ENCODE data around the gene LINGO4.

Gene LINGO4

GRCh38 chr1:151840421-151840820 lies 35.2 kb upstream of the LINGO4 start:
- TF ChIP-seq JUND (IDR thresholded peaks at IDR 0.05; ENCODE audit: low read depth), result no peak
- no peak for DNase-seq (ENCODE audit: low read depth in 1 of 2, low spot score in 1 of 2)
- in situ Hi-C loops (cut with HindIII; ENCODE audit: low pct_unique_long_range_greater_than_20kb, low sequenced_read_pairs), result no loop called here

DNA sequence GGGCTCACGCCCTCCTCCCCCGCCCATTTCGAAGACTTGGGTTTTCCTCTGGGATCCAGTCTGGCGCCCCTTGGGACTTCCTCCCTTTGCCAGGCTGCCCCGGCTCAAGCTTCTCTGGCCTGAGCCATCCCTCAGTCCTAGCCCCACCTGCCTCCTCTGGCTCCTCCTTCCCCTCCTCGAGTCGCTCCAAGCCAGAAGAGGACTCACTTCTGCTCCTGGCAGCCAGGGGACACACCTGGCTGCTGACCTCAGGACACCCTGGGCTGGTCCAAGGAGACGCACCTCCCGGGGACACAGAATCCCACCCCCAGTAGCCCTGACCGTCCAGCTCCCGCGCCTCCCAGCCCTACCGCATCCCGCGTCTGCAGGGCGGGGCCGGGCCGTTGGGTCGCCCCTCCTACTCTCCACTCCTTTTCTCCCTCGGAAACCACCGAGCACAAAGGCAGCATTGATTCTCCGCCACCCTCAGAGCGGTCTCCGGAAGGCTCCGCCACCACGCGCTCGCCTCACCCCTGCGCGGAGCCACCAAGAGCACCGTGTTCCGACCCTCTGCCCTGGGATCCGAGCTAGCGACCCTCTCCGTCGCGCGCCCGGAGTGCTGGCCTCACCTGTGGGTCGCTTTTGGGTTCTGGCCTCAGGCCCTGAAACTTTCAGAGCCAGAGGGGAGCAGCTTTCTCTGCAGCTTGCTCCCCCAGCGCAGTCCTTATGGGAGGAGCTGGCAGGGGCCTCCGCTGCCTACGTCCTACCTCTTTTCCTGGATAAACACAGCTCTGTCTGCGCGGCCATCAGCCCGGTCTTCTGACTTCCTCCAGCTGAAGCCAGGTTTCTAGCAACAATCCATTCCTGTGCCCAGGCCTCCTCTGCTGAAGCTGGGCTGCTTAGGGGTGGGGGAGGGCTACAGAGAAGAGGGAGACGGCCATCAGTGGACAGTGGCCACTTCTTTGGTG lies 34.5 kb upstream of the LINGO4 start, which contains the start of gene C2CD4D:
C2CD4D (minus strand) TSS at position 364 of the 947 bp plus-strand sequence. CDS start 831 bp downstream, outside the sequence.
- DNase-seq (ENCODE audit: low read depth in 1 of 2, low spot score in 1 of 2), result peak; percentile 95 to 97
- in situ Hi-C loops (cut with HindIII; ENCODE audit: low pct_unique_long_range_greater_than_20kb, low sequenced_read_pairs), result no loop called here
- no peak for TF ChIP-seq JUND (IDR thresholded peaks at IDR 0.05; ENCODE audit: low read depth)

DNA sequence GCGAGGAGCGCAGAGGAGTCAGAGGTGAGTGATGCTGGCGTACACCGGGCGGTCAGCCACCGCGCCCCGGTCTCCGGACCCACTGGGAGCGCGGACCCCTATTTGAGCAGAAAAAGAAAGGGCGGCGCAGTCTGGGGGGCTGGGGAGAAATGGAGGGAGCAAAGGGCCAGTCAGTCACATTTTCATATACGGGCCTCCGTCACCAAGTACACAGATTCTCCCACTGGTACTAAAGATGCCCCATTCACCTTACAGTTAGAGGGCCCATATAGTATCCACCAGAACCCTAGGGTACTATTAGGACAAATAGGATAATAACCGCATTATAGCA lies 33.8 kb upstream of the LINGO4 start:
- TF ChIP-seq JUND (IDR thresholded peaks at IDR 0.05; ENCODE audit: low read depth), result no peak
- in situ Hi-C loops (cut with HindIII; ENCODE audit: low pct_unique_long_range_greater_than_20kb, low sequenced_read_pairs), result no loop called here
- no peak for DNase-seq (ENCODE audit: low read depth in 1 of 2, low spot score in 1 of 2)

- in situ Hi-C loops (cut with HindIII; ENCODE audit: low pct_unique_long_range_greater_than_20kb, low sequenced_read_pairs), result no loop called here
- DNase-seq (ENCODE audit: low read depth in 1 of 2, low spot score in 1 of 2), result no peak
Measured at GRCh38 chr1:151838222-151839081, 33.2 kb upstream of the LINGO4 start.

DNA sequence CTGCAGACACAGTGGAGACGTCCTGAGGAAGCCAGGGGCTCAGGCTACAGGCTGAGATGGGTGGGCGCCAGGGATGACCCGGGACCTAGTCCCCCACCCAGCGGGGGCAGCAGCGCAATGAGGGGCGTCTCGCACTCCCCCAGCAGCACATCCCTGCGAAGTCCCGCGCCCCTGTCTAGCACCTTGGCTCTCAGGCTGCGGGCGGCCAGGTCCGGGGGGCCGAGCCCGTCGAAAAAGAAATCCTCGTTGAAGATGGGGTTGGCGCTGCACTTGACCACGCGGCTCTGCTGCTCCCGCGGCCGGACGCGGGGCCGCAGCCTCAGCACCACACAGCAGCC lies 32.6 kb upstream of the LINGO4 start:
- TF ChIP-seq JUND (IDR thresholded peaks at IDR 0.05; ENCODE audit: low read depth), result no peak
- in situ Hi-C loops (cut with HindIII; ENCODE audit: low pct_unique_long_range_greater_than_20kb, low sequenced_read_pairs), result no loop called here
- DNase-seq (ENCODE audit: low read depth in 1 of 2, low spot score in 1 of 2), result no peak

More at GRCh38 chr1:151838222-151839081, 33.2 kb upstream of the LINGO4 start:
- TF ChIP-seq JUND (IDR thresholded peaks at IDR 0.05; ENCODE audit: low read depth), result no peak

- TF ChIP-seq JUND (IDR thresholded peaks at IDR 0.05; ENCODE audit: low read depth), result no peak
- no peak for DNase-seq (ENCODE audit: low read depth in 1 of 2, low spot score in 1 of 2)
- in situ Hi-C loops (cut with HindIII; ENCODE audit: low pct_unique_long_range_greater_than_20kb, low sequenced_read_pairs), result no loop called here
Measured at GRCh38 chr1:151837197-151837596, 32.0 kb upstream of the LINGO4 start.

DNA sequence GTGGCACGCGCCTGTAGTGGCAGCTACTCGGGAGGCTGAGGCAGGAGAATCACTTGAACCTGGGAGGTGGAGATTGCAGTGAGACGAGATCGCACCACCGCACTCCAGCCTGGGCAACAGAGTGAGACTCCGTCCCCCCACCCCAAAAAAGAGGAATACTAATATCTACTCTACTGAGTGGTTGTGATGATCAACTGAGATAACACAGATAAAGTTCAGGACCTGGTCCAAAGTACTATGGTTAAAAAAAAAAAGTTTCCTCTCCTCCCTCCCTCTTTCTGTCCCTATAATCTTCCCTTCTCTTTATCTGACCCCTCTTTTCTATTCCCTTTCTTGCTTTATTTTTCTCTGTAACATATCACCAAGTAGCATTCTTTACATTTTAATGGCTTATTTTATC lies 30.4 kb upstream of the LINGO4 start:
- no peak for DNase-seq (ENCODE audit: low read depth in 1 of 2, low spot score in 1 of 2)
- in situ Hi-C loops (cut with HindIII; ENCODE audit: low pct_unique_long_range_greater_than_20kb, low sequenced_read_pairs), result no loop called here
- no peak for TF ChIP-seq JUND (IDR thresholded peaks at IDR 0.05; ENCODE audit: low read depth)

DNA sequence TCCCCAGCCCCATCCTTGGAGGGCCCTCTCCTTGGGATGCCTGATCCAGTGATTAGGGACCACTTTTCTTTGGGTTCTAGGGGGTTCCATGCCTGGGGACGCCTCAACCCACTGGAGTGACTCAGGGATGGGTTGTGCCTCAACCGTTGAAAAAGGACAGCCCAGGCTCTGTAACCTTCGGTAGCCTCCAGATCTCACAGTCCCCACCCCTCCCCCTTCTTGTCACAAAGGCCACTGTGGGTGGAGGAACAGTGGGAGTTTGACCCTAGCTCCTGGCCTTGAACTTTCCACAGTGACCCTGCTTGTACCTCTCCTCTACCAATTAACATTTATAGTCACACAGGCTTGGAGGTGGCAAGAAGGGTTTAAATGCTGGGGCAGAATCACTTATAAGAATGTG lies 29.0 kb upstream of the LINGO4 start:
- in situ Hi-C loops (cut with HindIII; ENCODE audit: low pct_unique_long_range_greater_than_20kb, low sequenced_read_pairs), result no loop called here
- TF ChIP-seq JUND (IDR thresholded peaks at IDR 0.05; ENCODE audit: low read depth), result no peak
- DNase-seq (ENCODE audit: low read depth in 1 of 2, low spot score in 1 of 2), result no peak

- no peak for DNase-seq (ENCODE audit: low read depth in 1 of 2, low spot score in 1 of 2)
- no peak for TF ChIP-seq JUND (IDR thresholded peaks at IDR 0.05; ENCODE audit: low read depth)
- in situ Hi-C loops (cut with HindIII; ENCODE audit: low pct_unique_long_range_greater_than_20kb, low sequenced_read_pairs), result no loop called here
Measured at GRCh38 chr1:151833172-151833900, 28.1 kb upstream of the LINGO4 start.

DNA sequence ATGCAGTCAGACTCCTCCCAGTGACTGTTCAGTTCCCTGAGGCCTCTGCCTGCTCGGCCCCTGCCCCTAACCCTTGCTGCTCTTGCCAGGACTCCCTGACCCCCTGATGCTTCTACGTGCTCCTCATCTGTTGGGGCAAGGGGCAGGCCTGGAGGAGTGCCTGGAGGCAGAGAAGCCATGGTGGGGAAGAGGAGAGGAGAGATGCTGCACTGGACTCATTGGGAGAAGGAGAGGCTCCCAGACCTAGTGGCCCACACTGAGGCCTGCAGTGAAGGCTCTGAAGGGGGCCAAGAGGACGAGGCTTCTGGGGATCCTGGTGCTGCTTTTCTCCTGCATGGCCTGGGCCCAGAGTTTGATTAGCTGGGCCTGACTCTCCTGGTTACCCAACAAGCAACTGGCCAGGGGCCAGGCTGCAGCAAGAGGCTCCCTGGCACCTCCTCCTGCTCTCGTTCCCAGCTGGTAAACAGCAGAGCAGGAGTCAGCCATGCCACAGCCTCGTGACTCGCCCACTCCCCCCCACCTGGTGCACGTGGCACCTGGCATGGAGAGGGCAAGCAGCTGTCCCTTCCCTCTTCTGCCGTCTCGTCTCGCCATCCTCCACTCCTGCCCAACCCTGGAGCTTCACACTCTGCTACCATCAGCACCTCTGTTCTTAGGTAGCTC lies 27.2 kb upstream of the LINGO4 start:
- in situ Hi-C loops (cut with HindIII; ENCODE audit: low pct_unique_long_range_greater_than_20kb, low sequenced_read_pairs), result no loop called here
- DNase-seq (ENCODE audit: low read depth in 1 of 2, low spot score in 1 of 2), result peak; percentile 88 to 98
- TF ChIP-seq JUND (IDR thresholded peaks at IDR 0.05; ENCODE audit: low read depth), result no peak

DNA sequence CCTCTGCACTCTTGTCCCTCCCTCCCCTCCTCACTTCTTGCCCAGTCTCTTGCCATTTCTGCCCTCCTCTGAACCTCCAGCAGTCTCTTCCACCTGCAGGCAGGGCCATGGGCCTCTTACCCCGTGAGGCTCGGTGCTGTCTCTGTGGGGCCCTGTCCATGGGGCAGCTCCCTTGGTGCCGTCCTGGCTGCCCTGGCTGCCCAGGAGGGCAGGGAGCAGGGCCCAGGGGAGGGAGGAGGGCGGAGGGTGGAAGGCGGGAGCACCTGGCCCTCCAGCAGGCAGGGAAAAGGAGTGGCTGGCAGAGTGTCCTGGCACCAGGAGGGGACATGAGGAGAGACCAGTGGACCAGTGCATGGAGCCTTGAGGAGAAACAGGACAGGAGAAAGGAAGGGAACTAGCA lies 26.4 kb upstream of the LINGO4 start, which contains the start of gene RORC:
RORC (minus strand) TSS at position 198 of the 400 bp plus-strand sequence; CDS start at position 160, 38 bp downstream.
- peak; percentile 70 to 86 for DNase-seq (ENCODE audit: low read depth in 1 of 2, low spot score in 1 of 2)
- no peak for TF ChIP-seq JUND (IDR thresholded peaks at IDR 0.05; ENCODE audit: low read depth)
- in situ Hi-C loops (cut with HindIII; ENCODE audit: low pct_unique_long_range_greater_than_20kb, low sequenced_read_pairs), result no loop called here

DNA sequence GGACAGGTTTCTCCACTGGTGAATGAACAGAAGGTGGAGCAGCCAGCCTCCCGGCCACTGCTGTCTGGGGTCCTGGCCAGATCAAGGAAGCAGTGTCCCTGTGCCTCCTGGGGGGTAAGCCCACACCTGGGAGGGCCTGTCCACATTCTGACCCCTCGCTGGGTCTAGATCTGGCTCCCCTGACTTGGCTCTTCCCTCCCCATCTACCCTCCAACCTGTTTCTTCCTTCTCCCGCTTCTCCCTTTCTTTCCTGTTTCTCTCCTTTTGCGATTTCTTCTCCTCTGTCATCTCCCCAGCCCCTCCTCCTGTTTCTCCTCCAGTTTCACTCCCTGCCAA lies 26.0 kb upstream of the LINGO4 start:
- no peak for TF ChIP-seq JUND (IDR thresholded peaks at IDR 0.05; ENCODE audit: low read depth)
- in situ Hi-C loops (cut with HindIII; ENCODE audit: low pct_unique_long_range_greater_than_20kb, low sequenced_read_pairs), result no loop called here
- no peak for DNase-seq (ENCODE audit: low read depth in 1 of 2, low spot score in 1 of 2)

Data from T47D (cell line).